HepG2 (cell line): ENCODE results near the gene OTOG. TPM values are rescaled to one million over a fixed set of nuclear protein-coding genes. Genes with fewer than 3 reads are reported as not detected.

ENCODE experiments used
- ATAC-seq: fragments of 200-7000 bp; cut with Tn5 transposase; 3 replicates; pipeline ENCODE4 v1.9.1; 2020; ENCODE audit warnings: mild to moderate bottlenecking, moderate library complexity
- BruUV-seq: library from RNA; stranded (reverse); fragments of 400-500 nt; replicated peaks from 2 replicates; lab custom pipeline; 2021; lab: Mats Ljungman, UMichigan
- CTCF ChIA-PET: fragments of 300-600 bp; formaldehyde crosslinking; extraction: SDS; loops from one replicate; lab custom pipeline; 2021; ENCODE audit warnings: low total read pairs, inconsistent platforms, low intra/inter-chr PET ratio; lab: Yijun Ruan, JAX
- POLR2A ChIA-PET: fragments of 350-600 bp; sonication (Branson Sonifier 250); formaldehyde crosslinking; loops from one replicate; lab custom pipeline; 2020; ENCODE audit warnings: antibody characterized with exemption, inconsistent platforms; lab: Yijun Ruan, JAX
- DNase-seq: peaks from one replicate; pipeline ENCODE4 v3.0.0-alpha.2; 2015; ENCODE audit warnings: low spot score
- FAIRE-seq: peaks from 3 replicates; lab custom pipeline; 2011; peaks lifted over from hg19 to GRCh38; lab: Jason Lieb, UNC
- H2AFZ ChIP-seq: one replicate; pipeline ENCODE4 v1.6.1; 2011; ENCODE audit warnings: low read length, inconsistent platforms
- H3K27ac ChIP-seq: fragments of 300-600 bp; 3 replicates; pipeline ENCODE4 v1.8.0; 2011; ENCODE audit warnings: mixed run types, mild to moderate bottlenecking, mixed read lengths, low read length, inconsistent platforms; ENCODE audit not compliant: insufficient read depth; ENCODE audit errors: extremely low read length
- H3K27me3 ChIP-seq, 2 experiments: fragments of 200-600 bp in 1 of 2; 2 replicates in 1 of 2; 3 replicates in 1 of 2; pipeline versions ENCODE4 v1.6.0 to v1.8.0; 2011; ENCODE audit warnings: low read length in 2 of 2, mild to moderate bottlenecking in 2 of 2, moderate library complexity in 2 of 2, inconsistent platforms in 1 of 2; ENCODE audit not compliant: insufficient read depth in 2 of 2, control insufficient read depth in 1 of 2
- H3K36me3 ChIP-seq, 2 experiments: fragments of 200-600 bp in 1 of 2; replicated peaks in 1 of 2; 2 replicates in 1 of 2; 3 replicates in 1 of 2; pipeline versions ENCODE4 v1.5.1 to v1.8.0; 2011; ENCODE audit warnings: low read length in 2 of 2, inconsistent platforms in 1 of 2; ENCODE audit not compliant: insufficient read depth in 2 of 2, control insufficient read depth in 1 of 2
- H3K4me1 ChIP-seq: 2 replicates; pipeline ENCODE4 v1.5.1; 2012; ENCODE audit warnings: low read length, inconsistent platforms; ENCODE audit not compliant: insufficient read depth
- H3K4me2 ChIP-seq: 2 replicates; pipeline ENCODE4 v1.6.0; 2011; ENCODE audit warnings: low read depth, low read length, inconsistent platforms
- H3K4me3 ChIP-seq, 3 experiments: fragments of 200-600 bp in 1 of 3; sonication (generic), shearing (Covaris generic) in 1 of 3; replicated peaks in 1 of 3; 2 replicates each; pipeline ENCODE4 v1.5.1; 2011 to 2016; ENCODE audit warnings: low read length in 3 of 3, inconsistent platforms in 2 of 3, low read depth in 2 of 3, mild to moderate bottlenecking in 2 of 3, control low read depth in 1 of 3, mixed read lengths in 1 of 3; ENCODE audit not compliant: insufficient read depth in 1 of 3
- H3K79me2 ChIP-seq: one replicate; pipeline ENCODE4 v1.6.1; 2011; ENCODE audit warnings: low read length, inconsistent platforms; ENCODE audit not compliant: insufficient read depth
- H3K9ac ChIP-seq: 2 replicates; pipeline ENCODE4 v1.6.0; 2011; ENCODE audit warnings: mild to moderate bottlenecking, low read depth, low read length, inconsistent platforms; ENCODE audit not compliant: insufficient read depth
- H3K9me3 ChIP-seq: 2 replicates; pipeline ENCODE4 v1.5.1; 2012; ENCODE audit warnings: mild to moderate bottlenecking, low read length
- H4K20me1 ChIP-seq: 2 replicates; pipeline ENCODE4 v1.6.0; 2011; ENCODE audit warnings: inconsistent platforms, mild to moderate bottlenecking, low read length, moderate library complexity; ENCODE audit not compliant: insufficient read depth
- DDIT3 ChIP-seq: sonication (generic); formaldehyde crosslinking; IDR thresholded peaks from 2 replicates; pipeline ENCODE4 v1.4.0; 2020; ENCODE audit warnings: mild to moderate bottlenecking, missing genetic modification reagents
- ELK4 ChIP-seq: sonication (generic); formaldehyde crosslinking; IDR thresholded peaks from 2 replicates; pipeline ENCODE4 v1.9.0; 2021; ENCODE audit warnings: missing genetic modification reagents, borderline replicate concordance
- KLF15 ChIP-seq: sonication (generic); formaldehyde crosslinking; IDR thresholded peaks from 2 replicates; pipeline ENCODE4 v1.8.1; 2023; ENCODE audit warnings: borderline replicate concordance, mild to moderate bottlenecking, inconsistent platforms, missing genetic modification reagents, mixed read lengths
- PATZ1 ChIP-seq: sonication (generic); formaldehyde crosslinking; IDR thresholded peaks from 2 replicates; pipeline ENCODE4 v1.4.0; 2020; ENCODE audit warnings: missing genetic modification reagents
- RNF2 ChIP-seq: fragments of 450-650 bp; conservative IDR thresholded peaks from 2 replicates; pipeline ENCODE4 v1.6.1; 2016; ENCODE audit warnings: low read depth
- THYN1 ChIP-seq: sonication (generic); formaldehyde crosslinking; IDR thresholded peaks from 2 replicates; pipeline ENCODE4 v1.8.1; 2023; ENCODE audit warnings: low read depth, mild to moderate bottlenecking, moderate library complexity, missing genetic modification reagents, borderline replicate concordance
- TOE1 ChIP-seq: sonication (generic); formaldehyde crosslinking; IDR thresholded peaks from 2 replicates; pipeline ENCODE4 v1.4.0; 2020; ENCODE audit warnings: mild to moderate bottlenecking, missing genetic modification reagents
- TRAFD1 ChIP-seq: sonication (generic); formaldehyde crosslinking; IDR thresholded peaks from 2 replicates; pipeline ENCODE4 v1.5.1; 2020; ENCODE audit warnings: missing genetic modification reagents, mild to moderate bottlenecking, borderline replicate concordance
- ZBTB26 ChIP-seq: IDR thresholded peaks from 2 replicates; pipeline ENCODE4 v1.6.1; 2016; ENCODE audit warnings: missing compliant biosample characterization, missing genetic modification reagents, borderline replicate concordance
- ZNF10 ChIP-seq: sonication (generic); formaldehyde crosslinking; IDR thresholded peaks from 2 replicates; pipeline ENCODE4 v1.4.0; 2020; ENCODE audit warnings: mild to moderate bottlenecking, low read depth, missing genetic modification reagents, borderline replicate concordance
- ZNF7 ChIP-seq: IDR thresholded peaks from 2 replicates; pipeline ENCODE4 v1.6.1; 2016; ENCODE audit warnings: missing biosample characterization, missing genetic modification reagents
- WGBS: methylation state at CpG from one replicate; pipeline ENCODE4 v1.1.6; 2017; ENCODE audit warnings: low lambda C conversion rate; 5-methylcytosine and 5-hydroxymethylcytosine counted together
- in situ Hi-C: cut with HindIII; loops from 2 replicates; pipeline ENCODE4 v1.10.0; 2017; ENCODE audit warnings: low pct_unique_long_range_greater_than_20kb; ENCODE audit not compliant: extremely low pct_ligation_motif_present
- intact Hi-C: fragments of 100-400 bp; cut with micrococcal nuclease; formaldehyde crosslinking; loops from one replicate; pipeline ENCODE4 v1.10.0; 2022; ENCODE audit not compliant: unreplicated experiment
- polyA plus RNA-seq, 8 experiments: library from polyadenylated mRNA; depleted of rRNA in 3 of 8; stranded (reverse) in 7 of 8; unstranded in 1 of 8; fragments of >200 nt; fragmentation: Illumina TruSeq in 4 of 8; extraction: Trizol in 4 of 8; gene quantifications; 2 replicates each; pipeline versions ENCODE4 v1.2.1 to v1.2.3, GENCODE V29; 2011 to 2016; ENCODE audit warnings: low read depth in 4 of 8, missing spikeins in 1 of 8, mixed read lengths in 1 of 8; ENCODE audit not compliant: insufficient read depth in 1 of 8
- total RNA-seq, 5 experiments: library from RNA; depleted of rRNA; stranded (reverse); fragments of >200 nt; fragmentation: Illumina TruSeq; extraction: Trizol; gene quantifications; 2 replicates each; pipeline ENCODE4 v1.2.3, GENCODE V29; 2016; ENCODE audit warnings: low read depth in 1 of 5

OTOG gene
- total and polyA plus RNA-seq, 2 of the 13 experiments (the other 11 are each of a cell fraction or from before 2014, with no cell fraction given), result not detected

- 11% methylated on average over 10 of the region's 10 CpGs for WGBS
- in situ Hi-C loops, result loop anchor here (5.0 to 10.0 kb wide), 2 partner anchors 119 to 372 kb away; no protein-coding TSS in a partner anchor
- ATAC-seq, result no peak
Observed at GRCh38 chr11:17603056-17603825, 56.2 kb downstream of the OTOG start.

More at GRCh38 chr11:17603056-17603825, 56.2 kb downstream of the OTOG start:
- H2AFZ ChIP-seq, result no peak overlapping the region
- no peak overlapping the region for H3K9ac ChIP-seq
- CTCF ChIA-PET, result no interaction called here
- POLR2A ChIA-PET, result no interaction called here
- TF ChIP-seq PATZ1 (CRISPR knock-in tag) (no peak), TOE1 (CRISPR knock-in tag) (no peak), THYN1 (no peak), DDIT3 (no peak), TRAFD1 (no peak), RNF2 (no peak), ZNF10 (no peak), ZNF7 (CRISPR knock-in tag) (no peak), ZBTB26 (no peak), ELK4 (no peak), KLF15 (CRISPR knock-in tag) (no peak)
- BruUV-seq, result no TSS peak
- H4K20me1 ChIP-seq, result no peaks in the 10 kb centered on the region; the same call in 1 of the 2 replicates
- H3K4me2 ChIP-seq, result no peak overlapping the region
- FAIRE-seq (no peak), DNase-seq (no peak)
- no peak overlapping the region for H3K27ac ChIP-seq
- no peaks in the 10 kb centered on the region for H3K4me1 ChIP-seq
- H3K36me3 ChIP-seq, result no peaks in the 10 kb centered on the region
- H3K27me3 ChIP-seq, result peaks cover 5 to 23% of the 10 kb centered on the region in 2 experiments; a peak in 4 of 5 replicates
- H3K79me2 ChIP-seq, result no peaks in the 10 kb centered on the region
- no peaks in the 10 kb centered on the region for H3K9me3 ChIP-seq
- intact Hi-C loops, result no loop called here
- no peak overlapping the region for H3K4me3 ChIP-seq
